A549 (cell line): ENCODE measurements around the gene ANP32A. TPM values are rescaled to one million over a fixed set of nuclear protein-coding genes. Genes with fewer than 3 reads are reported as not detected.

ENCODE experiments used
- ATOH8 ChIP-seq: fragments of 250-450 bp; sonication (Bioruptor Pico); IDR thresholded peaks from 2 replicates; pipeline ENCODE4 v1.5.0; 2020; ENCODE audit warnings: low read depth, mild to moderate bottlenecking, moderate library complexity
- BCL3 ChIP-seq: fragments of >200 bp; sonication (Bioruptor Twin); formaldehyde crosslinking; IDR thresholded peaks from 3 replicates; pipeline ENCODE4 v1.6.1; 2016
- CTCF ChIP-seq: fragments of >200 bp; sonication (Bioruptor Twin); formaldehyde crosslinking; IDR thresholded peaks from 3 replicates; pipeline ENCODE4 v1.5.1; 2016
- FOSL2 ChIP-seq, 2 experiments: fragments of 450-650 bp in 1 of 2; fragments of >200 bp in 1 of 2; sonication (Bioruptor Twin) in 1 of 2; formaldehyde crosslinking; IDR thresholded peaks; 2 replicates each; pipeline versions ENCODE4 v1.5.0 to v1.6.1; 2016 to 2020; ENCODE audit warnings: mild to moderate bottlenecking in 1 of 2, moderate library complexity in 1 of 2
- GATA3 ChIP-seq: IDR thresholded peaks from 2 replicates; pipeline ENCODE4 v1.6.1; 2012; ENCODE audit warnings: borderline replicate concordance
- HDAC2 ChIP-seq: fragments of 200-600 bp; sonication (generic); IDR thresholded peaks from 2 replicates; pipeline ENCODE4 v1.6.1; 2016
- HMGXB4 ChIP-seq: fragments of 250-450 bp; sonication (Bioruptor Pico); IDR thresholded peaks from 2 replicates; pipeline ENCODE4 v1.5.0; 2021; ENCODE audit warnings: mild to moderate bottlenecking, moderate library complexity, borderline replicate concordance
- HOXB13 ChIP-seq: fragments of 250-450 bp; sonication (Bioruptor Pico); IDR thresholded peaks from 2 replicates; pipeline ENCODE4 v1.5.0; 2020; ENCODE audit warnings: low read depth, mild to moderate bottlenecking, moderate library complexity
- HOXB5 ChIP-seq: fragments of 250-450 bp; sonication (Bioruptor Pico); IDR thresholded peaks from 2 replicates; pipeline ENCODE4 v1.5.0; 2020; ENCODE audit warnings: mild to moderate bottlenecking, moderate library complexity
- JUNB ChIP-seq: fragments of >200 bp; sonication (Bioruptor Twin); formaldehyde crosslinking; IDR thresholded peaks from 2 replicates; pipeline ENCODE4 v1.6.1; 2016
- MAX ChIP-seq: IDR thresholded peaks from 2 replicates; pipeline ENCODE4 v1.6.1; 2012
- MAZ ChIP-seq: fragments of 150-350 bp; IDR thresholded peaks from 2 replicates; pipeline ENCODE4 v1.6.1; 2014; ENCODE audit warnings: antibody characterized with exemption, low read depth, low read length, borderline replicate concordance
- NPAS2 ChIP-seq: fragments of 250-450 bp; sonication (Bioruptor Pico); IDR thresholded peaks from 2 replicates; pipeline ENCODE4 v1.8.0; 2022; ENCODE audit warnings: mild to moderate bottlenecking, moderate library complexity, borderline replicate concordance
- PHF8 ChIP-seq: fragments of 200-600 bp; sonication (generic); IDR thresholded peaks from 2 replicates; pipeline ENCODE4 v1.6.1; 2016; ENCODE audit warnings: low read depth, mild to moderate bottlenecking, antibody characterized with exemption, moderate library complexity, borderline replicate concordance
- POLR2A ChIP-seq: IDR thresholded peaks from 2 replicates; pipeline ENCODE4 v1.6.1; 2012; ENCODE audit warnings: mild to moderate bottlenecking, low read length
- POLR2AphosphoS2 ChIP-seq: conservative IDR thresholded peaks from 2 replicates; pipeline ENCODE4 v1.6.1; 2012; ENCODE audit warnings: low read length, improper control_type of control experiment, inconsistent platforms
- RAD21 ChIP-seq, 2 experiments: fragments of >200 bp in 1 of 2; sonication (Bioruptor Twin) in 1 of 2; formaldehyde crosslinking in 1 of 2; IDR thresholded peaks in 1 of 2; conservative IDR thresholded peaks in 1 of 2; 2 replicates in 1 of 2; 3 replicates in 1 of 2; pipeline ENCODE4 v1.6.1; 2012 to 2018; ENCODE audit warnings: inconsistent platforms in 1 of 2
- REST ChIP-seq: fragments of 200-600 bp; sonication (generic); IDR thresholded peaks from 2 replicates; pipeline ENCODE4 v1.6.1; 2016; ENCODE audit warnings: antibody characterized with exemption, mild to moderate bottlenecking, moderate library complexity
- RFX5 ChIP-seq: fragments of 450-650 bp; IDR thresholded peaks from 2 replicates; pipeline ENCODE4 v1.7.1; 2014; ENCODE audit warnings: antibody characterized with exemption, mild to moderate bottlenecking, moderate library complexity
- SREBF2 ChIP-seq: fragments of 450-650 bp; IDR thresholded peaks from 2 replicates; pipeline ENCODE4 v1.6.1; 2014; ENCODE audit warnings: mild to moderate bottlenecking, moderate library complexity
- USF2 ChIP-seq: fragments of 450-650 bp; IDR thresholded peaks from 2 replicates; pipeline ENCODE4 v1.6.1; 2014; ENCODE audit warnings: antibody characterized with exemption
- ZFP36 ChIP-seq: fragments of 450-650 bp; IDR thresholded peaks from 2 replicates; pipeline ENCODE4 v1.6.1; 2014; ENCODE audit warnings: borderline replicate concordance; ENCODE audit not compliant: partially characterized antibody
- ZNF302 ChIP-seq: fragments of 250-450 bp; sonication (Bioruptor Pico); IDR thresholded peaks from 2 replicates; pipeline ENCODE4 v1.9.0; 2021; ENCODE audit warnings: inconsistent platforms, mild to moderate bottlenecking, moderate library complexity
- ZSCAN20 ChIP-seq: fragments of 250-450 bp; sonication (Bioruptor Pico); IDR thresholded peaks from 2 replicates; pipeline ENCODE4 v1.8.0; 2022; ENCODE audit warnings: mild to moderate bottlenecking, moderate library complexity
- polyA plus RNA-seq, 4 experiments: library from polyadenylated mRNA; depleted of rRNA in 3 of 4; stranded (reverse); fragments of >200 nt; fragmentation: RNase III in 1 of 4; extraction: RNeasy Plus Mini Kit Qiagen cat#74134 plus additional on column Dnase treatment in 1 of 4; gene quantifications; 2 replicates in 3 of 4; 3 replicates in 1 of 4; pipeline ENCODE4 v1.2.3, GENCODE V29; 2011 to 2017

The ANP32A gene
- polyA plus RNA-seq, 2 of the 4 experiments (the other 2 are of a cell fraction) = 208 to 354 TPM

- no peak for TF ChIP-seq POLR2AphosphoS2
- TF ChIP-seq USF2 = no peak
- no peak for TF ChIP-seq JUNB
- no peak for TF ChIP-seq RAD21 (conservative IDR thresholded peaks at IDR 0.05 in 1 of 2, IDR thresholded peaks at IDR 0.05 in 1 of 2)
- TF ChIP-seq MAZ = no peak
- TF ChIP-seq FOSL2 (IDR thresholded peaks at IDR 0.05) = no peak
- no peak for TF ChIP-seq FOSL2 (CRISPR knock-in tag; IDR thresholded peaks at IDR 0.05)
- TF ChIP-seq RFX5 = no peak
- TF ChIP-seq GATA3 = peak; percentile 2; the same call in 1 of the 2 replicates
- TF ChIP-seq HMGXB4 (CRISPR knock-in tag) = no peak
- peak; percentile 14; the same call in 2 of the 3 replicates for TF ChIP-seq BCL3
- TF ChIP-seq NPAS2 = no peak
- TF ChIP-seq MAX = peak; percentile 2; the same call in 1 of the 2 replicates
- TF ChIP-seq ATOH8 (CRISPR knock-in tag) = no peak
- TF ChIP-seq REST = no peak
- TF ChIP-seq ZNF302 = no peak
- no peak for TF ChIP-seq ZFP36
- peak; percentile 15; the same call in 1 of the 2 replicates for TF ChIP-seq POLR2A
- no peak for TF ChIP-seq SREBF2
- TF ChIP-seq ZSCAN20 (CRISPR knock-in tag) = no peak
- TF ChIP-seq HDAC2 = no peak
- TF ChIP-seq CTCF = no peak
- TF ChIP-seq HOXB13 (CRISPR knock-in tag) = no peak
- no peak for TF ChIP-seq HOXB5 (CRISPR knock-in tag)
- peak; percentile 34 for TF ChIP-seq PHF8
These were observed 1.8 kb downstream of the ANP32A start (continued) for GRCh38 chr15:68818769-68819494.
